Femur (tissue), 1 donor: Measurements from ENCODE around the gene ITPKA.

Experiments
- DNase-seq: peaks from one replicate; pipeline ENCODE4 v3.0.0-alpha.2; 2017

Gene ITPKA

DNA sequence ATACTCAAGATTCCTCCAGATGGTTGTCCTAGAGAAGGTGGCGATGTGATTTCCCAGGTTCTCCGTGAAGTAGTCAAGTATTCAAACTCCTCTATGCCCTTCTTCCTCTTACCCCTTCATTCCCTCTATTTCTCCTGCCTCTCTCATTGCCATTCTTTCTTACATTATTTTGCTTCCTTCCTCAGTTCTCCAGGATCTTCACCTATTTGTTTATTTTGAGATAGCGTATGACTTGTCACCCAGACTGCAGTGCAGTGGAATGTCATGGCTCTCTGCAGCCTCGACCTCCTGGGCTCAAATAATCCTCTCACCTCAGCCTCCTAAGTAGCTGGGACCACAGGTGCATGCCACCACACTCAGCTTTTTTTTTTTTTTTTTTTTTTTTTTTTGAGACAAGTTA lies 1.8 kb upstream of the ITPKA start:
- DNase-seq = no peak

DNA sequence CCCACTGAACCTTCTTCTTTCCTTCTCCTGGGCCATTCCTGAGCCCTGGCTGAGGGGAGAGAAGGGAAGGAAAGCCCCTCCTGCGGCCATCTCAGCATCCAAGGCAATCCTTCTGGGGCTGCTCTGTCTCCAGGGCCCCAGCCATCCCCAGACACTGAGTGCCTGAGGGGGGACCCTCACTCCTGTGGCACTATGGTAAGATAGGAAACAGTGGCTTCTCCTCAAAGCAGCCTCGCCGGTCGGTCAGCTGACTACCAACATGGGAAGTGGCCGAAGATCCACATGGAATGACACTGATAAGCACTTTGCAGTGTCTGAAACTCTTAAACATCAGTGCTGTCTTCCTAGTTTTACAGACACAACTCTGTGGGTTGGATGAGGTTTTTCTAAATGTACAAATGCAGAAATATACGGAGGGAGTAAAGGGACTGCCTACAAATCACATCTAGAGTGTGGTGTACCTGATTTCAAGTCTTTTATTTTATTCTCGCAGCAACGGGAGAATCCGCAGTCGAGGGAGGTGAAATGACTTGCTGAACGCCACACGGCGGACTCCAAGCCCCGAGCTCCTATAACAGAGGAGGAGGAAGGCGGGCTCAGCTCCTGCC lies 973 bp upstream of the ITPKA start:
- no peak for DNase-seq

DNA sequence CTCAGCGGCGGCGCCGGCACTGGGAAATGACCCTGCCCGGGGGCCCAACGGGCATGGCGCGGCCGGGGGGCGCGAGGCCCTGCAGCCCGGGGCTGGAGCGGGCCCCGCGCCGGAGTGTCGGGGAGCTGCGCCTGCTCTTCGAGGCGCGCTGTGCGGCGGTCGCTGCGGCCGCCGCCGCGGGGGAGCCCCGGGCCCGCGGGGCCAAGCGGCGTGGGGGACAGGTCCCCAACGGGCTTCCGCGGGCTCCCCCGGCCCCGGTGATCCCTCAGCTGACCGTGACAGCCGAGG lies 172 bp downstream of the ITPKA start:
- no peak for DNase-seq

DNA sequence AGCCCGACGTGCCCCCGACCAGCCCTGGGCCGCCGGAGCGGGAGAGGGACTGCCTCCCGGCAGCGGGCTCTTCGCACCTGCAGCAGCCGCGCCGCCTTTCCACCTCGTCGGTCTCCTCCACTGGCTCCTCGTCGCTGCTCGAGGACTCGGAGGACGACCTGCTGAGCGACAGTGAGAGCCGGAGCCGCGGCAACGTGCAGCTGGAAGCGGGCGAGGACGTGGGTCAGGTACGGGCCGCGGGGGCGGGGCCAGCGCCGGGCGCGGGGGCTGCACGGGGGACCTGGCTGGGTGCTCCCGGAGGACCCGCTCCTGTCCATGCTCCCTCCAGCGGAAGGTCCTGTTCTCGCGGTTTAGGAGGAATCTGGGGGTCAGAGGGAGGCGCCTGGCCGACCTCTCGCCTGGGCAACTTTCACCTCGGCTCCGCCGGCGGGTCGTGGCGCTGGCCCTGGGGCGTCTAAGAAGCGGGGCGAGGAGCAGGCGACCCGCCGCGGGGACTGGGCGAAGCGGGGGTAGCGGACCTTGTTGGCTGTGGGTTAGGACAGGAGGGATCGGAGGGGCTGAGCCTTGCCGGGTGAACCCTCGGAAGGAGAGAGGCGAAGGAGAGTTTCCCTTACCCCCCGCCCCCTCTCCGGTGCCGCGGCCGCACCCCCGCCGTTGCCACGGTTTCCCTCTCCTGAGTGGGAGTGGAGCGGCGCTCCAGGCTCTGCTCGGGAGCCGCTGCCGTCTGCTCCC lies 682 bp downstream of the ITPKA start:
- DNase-seq = no peak

DNA sequence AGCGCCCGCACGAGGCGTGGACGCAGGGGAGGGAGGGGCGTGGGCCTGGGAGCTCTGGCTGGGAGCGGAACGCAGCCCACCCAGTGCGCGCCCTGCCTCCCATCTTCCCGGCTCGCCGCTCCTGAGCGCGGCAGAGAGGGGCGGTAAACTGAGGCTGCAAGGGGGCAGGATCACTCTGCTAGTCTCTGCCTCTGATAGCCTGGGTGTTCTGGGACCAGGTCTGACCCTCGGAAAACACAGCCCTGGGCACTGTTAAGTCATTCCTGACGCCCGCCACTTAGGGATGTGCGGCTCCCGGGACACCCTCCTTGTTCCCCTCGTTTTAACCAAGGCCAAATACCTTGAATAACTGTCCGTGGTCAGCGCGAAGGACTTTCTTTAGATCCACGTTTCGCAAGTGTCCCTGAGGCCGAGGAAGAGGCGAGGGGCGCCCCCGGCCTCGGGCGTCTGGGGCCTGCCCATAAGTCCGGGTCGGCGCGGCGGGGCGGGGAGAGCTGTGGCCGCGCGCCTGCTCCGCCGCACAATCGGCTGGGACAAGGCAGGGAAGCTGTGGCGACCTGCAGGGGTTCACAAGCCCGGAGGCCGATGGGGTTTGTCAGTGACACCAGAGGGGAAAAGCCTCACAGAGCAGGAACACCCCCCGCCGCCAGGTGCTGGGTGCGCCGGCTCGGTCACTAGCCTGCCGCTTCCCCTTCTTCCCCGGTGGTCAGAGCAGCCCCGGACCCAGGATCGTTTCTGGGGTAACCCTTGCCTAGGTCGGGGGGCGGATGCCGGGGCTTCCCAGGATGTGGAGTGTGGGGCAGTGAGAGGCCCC lies 1.5 kb downstream of the ITPKA start:
- no peak for DNase-seq

DNA sequence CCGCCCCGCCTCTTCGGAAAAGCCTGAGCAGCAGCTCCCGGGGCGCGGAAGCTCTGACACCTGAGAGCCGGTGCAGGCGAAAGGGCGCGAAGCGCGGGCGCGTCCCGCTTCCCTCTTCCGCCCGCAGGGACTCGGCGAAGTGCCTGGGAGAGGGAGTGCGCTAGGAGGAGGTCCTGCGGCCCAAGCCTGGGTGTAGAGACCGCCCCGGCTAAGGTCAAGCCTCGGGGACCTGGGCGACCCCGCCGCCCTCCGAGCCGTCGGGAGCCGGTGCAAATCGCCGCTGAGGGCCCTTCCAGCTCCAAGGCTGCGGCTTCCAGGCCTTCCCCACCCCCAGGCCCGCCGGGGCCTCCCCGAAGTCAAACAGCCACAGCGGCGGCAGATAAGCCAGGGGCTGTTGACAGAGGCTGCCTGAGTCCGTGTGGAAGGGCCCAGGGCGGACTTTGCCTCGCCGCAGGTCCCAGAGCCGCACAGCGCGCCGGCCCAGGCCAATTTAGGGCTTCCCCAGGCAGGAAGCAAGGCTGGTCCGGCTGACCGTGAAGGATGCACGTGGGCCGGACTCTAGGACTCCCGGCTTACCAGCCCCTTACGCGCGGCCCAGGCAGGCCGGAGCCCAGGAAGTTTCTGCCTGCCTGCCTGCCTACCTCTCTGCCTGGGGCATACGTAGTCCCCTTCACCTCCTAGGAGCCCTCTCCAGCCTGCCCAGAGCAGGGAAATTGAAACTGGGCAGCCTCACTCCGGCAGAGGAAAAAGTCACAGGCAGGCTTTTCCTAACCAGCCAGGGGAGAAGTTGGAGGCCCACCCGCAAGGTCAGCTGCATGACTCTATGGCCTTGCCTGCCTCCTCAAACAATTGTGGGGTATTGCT lies 2.3 kb downstream of the ITPKA start:
- no peak for DNase-seq

DNA sequence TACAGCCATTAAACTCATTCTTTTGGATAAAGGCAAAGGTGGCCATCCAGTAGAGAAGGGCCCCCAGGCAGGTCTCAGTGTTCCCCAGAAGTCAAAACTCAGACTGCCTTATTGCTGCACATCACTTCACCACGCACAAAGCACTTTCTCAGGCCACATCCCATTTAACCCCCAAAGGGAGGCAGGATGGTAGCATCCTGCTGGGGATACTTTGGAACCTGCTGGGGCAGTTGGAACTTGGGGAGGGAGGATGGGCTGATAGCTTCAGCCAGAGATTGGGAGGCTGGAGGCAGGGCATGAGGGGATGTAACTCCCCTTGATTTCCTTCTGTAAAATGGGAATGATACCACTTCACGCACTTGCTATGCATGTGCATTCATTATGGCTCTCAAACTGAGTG lies 5.0 kb downstream of the ITPKA start:
- DNase-seq = no peak

DNA sequence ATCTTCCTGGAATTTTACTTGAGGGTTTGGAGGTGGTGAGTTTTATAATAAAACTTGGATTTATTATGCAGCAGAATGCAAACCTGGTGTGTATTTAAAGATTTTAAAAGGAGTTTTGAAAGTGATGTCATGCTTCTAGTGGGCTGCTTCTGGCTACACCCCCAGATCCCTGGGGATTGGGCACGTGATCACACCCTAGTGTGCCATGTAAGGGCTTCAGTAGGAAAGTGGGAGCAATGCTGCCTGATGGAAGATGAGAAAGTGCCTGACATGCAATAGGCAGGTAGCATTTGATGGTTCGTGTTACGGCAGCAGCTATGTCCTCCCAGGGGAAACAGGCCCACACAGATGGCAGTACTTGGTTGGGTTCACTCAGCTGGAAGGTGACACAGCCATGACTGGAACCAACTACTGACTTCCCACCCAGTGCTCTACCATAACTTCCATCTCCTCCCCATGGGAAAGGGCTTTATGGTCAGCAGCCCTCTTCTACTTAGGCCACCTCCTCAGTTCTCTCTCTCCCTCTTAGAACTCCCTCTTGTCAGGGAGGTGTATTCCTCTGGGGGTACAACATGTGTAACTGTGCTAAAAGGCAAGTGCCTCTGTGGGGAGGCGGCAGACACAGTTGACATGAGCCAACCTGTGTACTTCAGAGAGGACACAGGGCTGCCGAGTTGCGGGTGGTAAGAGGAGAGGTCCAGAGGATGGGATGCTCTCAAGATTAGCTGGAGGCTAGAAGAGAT lies 5.6 kb downstream of the ITPKA start:
- DNase-seq = no peak

DNA sequence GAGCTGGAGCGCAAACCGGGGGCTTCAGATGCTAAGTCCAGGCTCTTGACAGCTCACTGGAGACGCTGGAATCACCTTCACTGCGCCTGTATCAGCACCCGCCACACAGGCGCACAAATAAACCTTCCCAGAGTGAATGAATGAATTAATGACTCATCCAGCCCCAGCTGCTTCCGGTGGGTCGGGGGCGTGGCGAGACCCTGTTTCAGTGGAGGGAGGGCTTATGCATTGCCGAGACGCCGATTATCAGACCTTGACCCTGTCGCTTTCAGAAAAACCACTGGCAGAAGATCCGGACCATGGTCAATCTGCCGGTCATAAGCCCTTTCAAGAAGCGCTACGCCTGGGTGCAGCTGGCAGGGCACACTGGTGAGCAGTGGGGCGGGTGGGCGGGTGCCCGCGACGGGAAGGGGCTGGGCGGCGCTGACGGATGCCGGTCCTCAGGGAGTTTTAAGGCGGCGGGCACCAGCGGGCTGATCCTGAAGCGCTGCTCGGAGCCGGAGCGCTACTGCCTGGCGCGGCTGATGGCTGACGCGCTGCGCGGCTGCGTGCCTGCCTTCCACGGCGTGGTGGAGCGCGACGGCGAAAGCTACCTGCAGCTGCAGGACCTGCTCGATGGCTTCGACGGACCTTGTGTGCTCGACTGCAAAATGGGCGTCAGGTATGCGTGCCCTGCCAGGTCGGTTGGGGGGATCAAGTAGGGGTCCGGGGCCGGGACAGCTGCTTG lies 7.7 kb downstream of the ITPKA start:
- no peak for DNase-seq

DNA sequence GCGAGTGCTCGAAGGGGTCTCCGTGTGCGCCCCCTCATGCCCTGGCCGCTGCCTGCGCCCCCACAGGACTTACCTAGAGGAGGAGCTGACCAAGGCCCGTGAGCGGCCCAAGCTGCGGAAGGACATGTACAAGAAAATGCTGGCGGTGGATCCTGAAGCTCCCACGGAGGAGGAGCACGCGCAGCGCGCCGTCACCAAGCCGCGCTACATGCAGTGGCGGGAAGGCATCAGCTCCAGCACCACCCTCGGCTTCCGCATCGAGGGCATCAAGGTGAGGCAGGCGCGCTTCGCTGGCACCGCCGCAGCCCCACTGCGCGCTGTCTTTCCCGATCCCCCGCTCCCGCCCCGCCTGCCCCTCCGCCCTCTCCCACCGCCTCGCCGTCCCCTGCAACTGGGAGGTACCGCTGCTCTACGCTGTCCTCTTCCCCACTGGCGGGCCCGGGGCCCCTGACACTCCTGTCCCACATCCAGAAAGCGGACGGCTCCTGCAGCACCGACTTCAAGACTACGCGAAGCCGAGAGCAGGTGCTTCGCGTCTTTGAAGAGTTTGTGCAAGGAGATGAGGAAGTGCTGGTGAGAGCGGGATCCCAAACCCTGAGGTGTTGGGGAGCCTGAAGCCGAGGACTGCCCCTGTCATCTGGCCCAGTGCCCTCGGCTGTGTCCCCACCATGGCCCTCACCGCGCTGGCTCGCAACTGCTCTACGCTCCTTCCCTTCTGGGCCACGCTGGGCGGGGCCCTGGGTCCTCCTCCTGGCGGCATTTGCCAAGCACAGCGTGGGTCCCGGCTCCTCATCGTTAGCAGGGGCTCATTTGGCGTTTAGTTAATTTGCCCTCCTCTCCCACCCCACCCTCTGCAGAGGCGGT lies 8.5 kb downstream of the ITPKA start:
- DNase-seq = no peak

DNA sequence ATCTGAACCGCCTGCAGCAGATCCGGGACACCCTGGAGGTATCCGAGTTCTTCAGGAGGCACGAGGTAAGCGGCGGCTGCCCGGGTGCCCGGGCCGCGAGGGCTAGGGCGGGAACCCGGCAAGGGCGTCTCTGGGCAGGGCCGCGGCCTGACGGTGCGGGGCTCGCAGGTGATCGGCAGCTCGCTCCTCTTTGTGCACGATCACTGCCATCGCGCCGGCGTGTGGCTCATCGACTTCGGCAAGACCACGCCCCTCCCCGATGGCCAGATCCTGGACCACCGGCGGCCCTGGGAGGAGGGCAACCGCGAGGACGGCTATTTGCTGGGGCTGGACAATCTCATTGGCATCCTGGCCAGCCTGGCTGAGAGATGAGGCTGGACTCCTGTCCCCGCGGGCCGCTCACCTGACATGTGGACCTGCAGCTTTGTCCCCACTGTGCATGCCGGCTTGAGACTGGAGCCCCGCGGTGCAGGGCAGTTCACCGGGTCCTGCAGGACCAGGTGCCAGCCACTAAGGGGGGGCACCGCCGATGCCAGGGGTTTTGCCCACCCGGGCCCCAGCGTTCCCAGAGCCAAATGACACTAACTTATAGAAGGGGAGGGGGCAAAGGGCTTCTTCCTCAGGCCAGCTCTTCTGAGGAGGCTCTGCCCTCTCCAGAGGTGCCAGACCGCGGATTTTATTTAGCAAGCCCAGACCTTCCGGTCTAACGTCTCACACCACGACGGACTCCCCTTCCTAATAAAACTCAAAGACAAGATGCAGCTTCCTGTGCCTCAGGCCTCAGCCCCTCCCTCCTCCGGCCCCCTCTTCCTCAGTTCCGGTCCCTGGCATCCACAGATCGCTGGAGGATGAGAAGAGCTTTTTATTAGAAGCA lies 9.4 kb downstream of the ITPKA start:
- DNase-seq = no peak

DNA sequence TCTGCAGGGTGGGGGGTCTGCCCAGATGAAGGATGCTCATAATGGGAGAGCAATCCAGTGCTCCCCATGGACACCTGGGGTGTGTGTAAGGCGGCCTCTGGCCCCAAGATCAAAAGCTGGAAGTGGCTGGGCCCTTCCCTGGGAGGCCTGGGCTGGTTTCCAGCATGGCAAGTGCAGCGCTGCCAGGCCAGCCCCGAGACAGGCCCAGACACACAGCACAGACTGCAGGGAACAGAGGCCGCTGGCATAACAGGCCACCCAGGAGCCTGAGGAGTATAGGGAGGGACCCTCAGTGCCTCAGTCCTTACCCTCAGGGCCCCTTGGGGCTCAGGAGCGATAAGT lies 10.0 kb downstream of the ITPKA start:
- no peak for DNase-seq

DNA sequence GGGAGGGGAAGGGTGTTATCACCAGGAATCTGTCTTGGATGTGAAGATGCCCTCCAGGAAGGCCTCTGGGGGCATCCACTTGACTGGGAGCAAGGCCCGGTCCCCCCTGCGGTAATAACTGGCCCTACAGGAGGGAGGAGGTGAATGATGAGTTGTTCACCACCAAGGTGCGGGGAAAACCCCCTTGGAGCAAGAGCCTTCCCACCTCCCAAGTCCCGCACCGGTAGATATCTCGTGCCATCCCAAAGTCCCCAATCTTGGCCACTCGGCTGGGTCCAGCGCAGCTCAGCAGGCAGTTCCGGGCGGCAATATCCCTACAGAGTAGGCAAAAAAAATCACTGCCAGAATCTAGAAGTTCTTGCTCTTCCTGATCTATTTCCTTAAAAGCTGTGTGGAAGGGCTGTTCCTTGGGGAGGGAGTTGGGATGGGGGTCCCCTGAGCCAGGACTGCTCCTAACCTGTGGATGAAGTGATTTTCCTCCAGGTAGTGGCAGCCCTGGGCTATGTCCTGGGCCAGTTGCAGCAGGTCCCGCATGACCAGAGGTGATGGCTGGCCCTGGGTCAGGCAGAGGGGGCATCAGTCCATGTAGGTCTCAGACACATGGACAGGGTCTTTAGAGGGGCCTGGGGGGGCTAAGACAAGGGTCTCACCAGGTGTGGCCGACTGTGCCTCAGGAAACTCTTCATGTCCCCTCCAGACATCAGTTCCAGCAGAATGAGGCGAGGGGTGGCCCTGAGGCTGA lies 11.2 kb downstream of the ITPKA start:
- no peak for DNase-seq

DNA sequence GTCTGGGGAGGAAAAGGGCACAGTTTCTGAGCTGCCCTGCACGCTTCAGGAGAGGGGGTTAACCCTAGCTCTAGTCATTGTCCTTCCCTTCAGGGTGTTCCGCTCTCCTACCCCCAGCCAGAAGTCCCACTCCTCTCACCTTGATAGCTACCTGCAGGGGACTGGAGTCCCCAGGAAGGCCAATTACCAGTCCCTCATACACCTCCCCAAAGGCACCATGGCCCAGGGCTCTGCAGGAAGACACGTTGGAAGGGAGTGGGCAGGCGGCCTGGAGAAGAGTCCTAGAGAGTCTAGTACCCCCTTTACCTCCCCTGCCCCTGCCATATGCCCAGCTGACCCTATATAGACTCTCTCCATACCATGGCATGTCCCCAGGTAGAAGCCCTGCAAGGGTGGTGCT lies 12.1 kb downstream of the ITPKA start:
- DNase-seq = no peak

DNA sequence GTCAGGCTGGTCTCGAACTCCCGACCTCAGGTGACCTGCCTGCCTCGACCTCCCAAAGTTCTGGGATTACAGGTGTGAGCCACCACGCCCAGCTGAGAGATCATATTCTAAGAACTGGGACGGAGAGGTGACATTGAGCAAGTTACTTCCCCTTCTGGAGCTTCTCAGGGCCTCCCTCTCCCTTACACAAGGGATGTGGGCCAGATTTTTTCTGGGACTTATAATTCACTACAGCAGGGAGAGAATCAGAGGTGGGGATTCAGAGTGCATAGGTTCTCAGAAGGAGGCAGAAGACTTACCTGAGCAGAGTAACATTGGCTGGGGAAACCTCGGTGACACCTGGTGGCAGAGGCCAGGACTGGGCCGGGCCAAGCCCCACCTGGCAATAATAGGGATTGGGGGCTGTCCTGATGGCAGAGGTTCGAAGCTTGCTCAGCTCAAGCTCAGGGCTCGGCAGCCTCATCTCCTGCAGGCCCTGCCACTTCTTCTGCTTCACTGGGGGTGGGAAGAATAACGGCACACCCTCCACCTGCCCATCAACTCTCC lies 13.2 kb downstream of the ITPKA start:
- no peak for DNase-seq

DNA sequence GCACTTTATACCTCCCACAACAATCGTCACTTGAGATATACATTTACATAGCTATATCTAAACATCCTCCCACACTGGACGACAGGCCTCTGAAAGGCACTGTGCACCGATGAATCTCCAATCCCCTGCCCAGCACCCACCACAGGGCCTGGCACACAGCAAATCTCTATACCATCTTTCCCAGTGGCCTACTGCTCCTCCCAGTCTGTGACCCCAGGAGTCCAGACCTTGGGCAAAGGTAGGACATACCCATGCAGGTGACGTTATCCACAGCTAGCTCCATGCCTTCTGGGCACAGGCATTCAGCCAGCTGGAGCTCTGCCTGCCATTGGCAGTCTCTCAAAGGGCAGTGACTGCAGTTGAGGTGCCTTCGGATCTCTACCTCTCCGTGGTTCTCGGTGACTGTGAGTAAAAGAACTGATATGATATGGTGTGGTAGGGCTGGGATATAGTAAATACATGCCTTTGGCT lies 14.2 kb downstream of the ITPKA start:
- no peak for DNase-seq

DNA sequence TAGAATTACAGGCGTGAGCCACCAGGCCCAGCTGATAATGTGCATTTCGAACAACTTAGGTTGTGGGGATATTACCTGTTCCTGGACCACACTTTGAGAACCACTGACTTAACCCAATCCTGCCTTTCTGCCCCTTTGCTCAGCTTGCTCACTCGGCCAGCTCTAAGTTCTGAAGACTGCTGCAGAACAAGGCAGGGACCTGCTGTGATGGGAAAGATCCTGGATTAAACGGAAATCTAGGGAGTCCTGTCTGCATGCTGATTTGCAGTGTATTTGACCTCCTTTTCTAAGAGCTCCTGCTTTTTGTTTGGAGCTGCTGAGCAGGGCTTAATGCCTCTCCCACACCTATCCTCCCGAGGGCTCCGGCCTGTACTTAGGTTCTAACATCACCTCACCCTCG lies 17.1 kb downstream of the ITPKA start:
- DNase-seq = no peak

DNA sequence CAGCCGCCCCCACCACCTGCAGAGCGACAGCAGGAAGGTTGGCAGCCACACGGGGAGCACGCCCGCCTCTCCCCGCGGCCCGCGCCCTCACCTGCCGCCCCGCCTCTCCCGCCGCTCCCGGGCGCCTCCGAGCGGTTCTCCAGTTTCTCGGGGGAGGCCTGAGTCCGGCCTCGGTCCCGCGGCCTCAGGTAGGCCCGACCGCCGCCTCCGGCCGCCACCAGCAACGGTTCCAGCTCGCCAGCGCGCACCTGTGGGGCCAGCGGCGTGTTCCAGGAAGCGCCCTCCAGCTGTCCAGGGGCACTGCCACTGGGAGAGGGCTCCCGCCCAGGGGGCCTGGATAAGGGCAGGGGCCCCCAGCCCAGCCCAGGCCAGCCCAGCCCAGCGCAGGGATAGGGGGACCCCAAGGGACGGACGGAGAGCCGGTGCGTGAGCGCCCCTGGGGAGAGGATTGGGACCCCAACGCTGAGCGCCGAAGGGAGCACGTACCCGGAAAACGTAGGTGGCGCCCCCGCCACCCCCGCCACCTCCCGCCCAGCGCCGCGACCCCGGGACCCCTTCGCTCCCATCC lies 17.7 kb downstream of the ITPKA start:
- no peak for DNase-seq
